WI38 (cell line): Measurements from ENCODE around the gene ARMC9.

ENCODE experiments used
- H3K4me3 ChIP-seq: 2 replicates; pipeline ENCODE4 v1.5.1; 2011; ENCODE audit warnings: low read depth, mild to moderate bottlenecking, control low read depth, low read length
- TF ChIP-seq, protein P1 (sequence below): IDR thresholded peaks from 2 replicates; pipeline ENCODE4 v1.5.1; 2012; ENCODE audit warnings: low read depth, mild to moderate bottlenecking, control low read depth, low read length

ARMC9 gene

DNA sequence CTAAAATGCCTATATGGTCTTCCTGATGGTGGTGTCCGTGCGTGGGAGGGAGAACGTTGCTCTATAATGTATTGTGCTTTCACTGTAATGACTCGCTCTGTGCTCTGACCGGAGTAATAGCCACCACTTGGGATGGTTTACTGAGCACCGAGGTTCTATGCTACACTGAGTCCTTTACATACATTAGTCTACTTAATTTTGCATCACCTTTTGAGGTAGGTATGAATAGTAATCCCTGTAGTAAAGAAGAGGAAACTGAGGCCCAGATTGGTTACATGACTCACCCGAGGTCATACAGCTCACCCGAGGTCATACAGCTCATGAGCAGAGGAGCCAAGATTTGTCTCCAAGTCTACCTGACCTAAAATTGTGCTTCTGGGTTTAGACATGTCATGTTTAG is 79.5 kb downstream of the ARMC9 start:
- TF ChIP-seq, protein P1, sequence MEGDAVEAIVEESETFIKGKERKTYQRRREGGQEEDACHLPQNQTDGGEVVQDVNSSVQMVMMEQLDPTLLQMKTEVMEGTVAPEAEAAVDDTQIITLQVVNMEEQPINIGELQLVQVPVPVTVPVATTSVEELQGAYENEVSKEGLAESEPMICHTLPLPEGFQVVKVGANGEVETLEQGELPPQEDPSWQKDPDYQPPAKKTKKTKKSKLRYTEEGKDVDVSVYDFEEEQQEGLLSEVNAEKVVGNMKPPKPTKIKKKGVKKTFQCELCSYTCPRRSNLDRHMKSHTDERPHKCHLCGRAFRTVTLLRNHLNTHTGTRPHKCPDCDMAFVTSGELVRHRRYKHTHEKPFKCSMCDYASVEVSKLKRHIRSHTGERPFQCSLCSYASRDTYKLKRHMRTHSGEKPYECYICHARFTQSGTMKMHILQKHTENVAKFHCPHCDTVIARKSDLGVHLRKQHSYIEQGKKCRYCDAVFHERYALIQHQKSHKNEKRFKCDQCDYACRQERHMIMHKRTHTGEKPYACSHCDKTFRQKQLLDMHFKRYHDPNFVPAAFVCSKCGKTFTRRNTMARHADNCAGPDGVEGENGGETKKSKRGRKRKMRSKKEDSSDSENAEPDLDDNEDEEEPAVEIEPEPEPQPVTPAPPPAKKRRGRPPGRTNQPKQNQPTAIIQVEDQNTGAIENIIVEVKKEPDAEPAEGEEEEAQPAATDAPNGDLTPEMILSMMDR, result no peak
- no peak overlapping the region for H3K4me3 ChIP-seq

DNA sequence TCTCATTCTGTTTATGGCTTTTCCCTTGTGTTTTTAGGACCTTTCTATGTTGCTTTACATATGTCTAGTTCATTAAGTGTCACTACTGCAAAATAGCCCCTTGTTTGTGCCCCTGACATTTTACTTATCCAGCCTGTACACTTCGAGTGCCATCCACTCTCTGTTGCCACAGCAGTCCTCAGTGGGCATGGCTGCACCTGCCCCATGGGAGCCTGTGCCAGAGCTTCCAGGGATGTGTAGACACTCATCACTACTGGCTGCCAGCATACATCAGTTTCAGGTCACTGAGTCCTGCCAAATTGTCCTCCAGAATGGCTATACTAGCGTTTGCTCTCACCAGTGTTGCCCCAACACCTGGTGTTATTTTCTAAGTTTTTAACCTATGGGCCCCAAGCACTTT is 80.4 kb downstream of the ARMC9 start:
- TF ChIP-seq, protein P1, result no peak
- H3K4me3 ChIP-seq, result no peak overlapping the region

DNA sequence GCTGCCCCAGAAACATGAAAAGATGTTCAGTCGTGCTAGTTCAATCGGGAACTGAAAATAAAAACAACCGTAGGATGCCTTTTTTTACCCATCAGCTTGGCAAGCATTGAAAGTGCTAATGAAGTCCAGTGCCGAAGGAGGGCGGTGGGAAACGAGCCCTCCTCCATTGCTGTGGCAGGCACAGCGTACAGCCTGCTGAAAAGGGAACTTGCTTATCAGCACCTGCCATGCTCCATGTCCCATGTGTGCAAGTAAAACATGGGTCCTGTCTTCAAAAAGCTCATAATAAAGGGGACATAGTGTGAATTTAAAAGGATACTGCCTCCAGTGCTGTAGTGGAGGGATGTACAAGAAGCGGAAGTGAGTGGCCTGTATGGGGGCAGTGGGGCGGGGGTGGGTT is 82.4 kb downstream of the ARMC9 start:
- TF ChIP-seq, protein P1, result no peak
- H3K4me3 ChIP-seq, result no peak overlapping the region

DNA sequence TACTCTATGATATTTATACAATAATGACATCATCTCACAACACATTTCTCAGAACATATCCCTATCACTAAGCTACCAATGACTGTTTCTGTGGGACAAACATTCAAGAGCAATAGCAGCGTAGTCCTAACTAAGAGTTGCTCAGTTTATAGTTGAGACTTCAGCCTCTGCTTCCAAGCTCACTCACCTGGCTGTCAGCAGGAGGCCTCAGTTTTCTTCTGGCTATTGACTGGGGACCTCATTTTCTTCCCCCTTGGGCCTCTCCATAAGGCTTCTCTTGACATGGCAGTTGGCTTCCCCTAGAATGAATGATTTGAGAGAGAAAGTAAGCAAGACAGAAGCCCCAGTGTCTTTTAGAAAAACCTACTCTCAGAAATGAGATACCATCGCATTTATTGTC is 85.9 kb downstream of the ARMC9 start:
- TF ChIP-seq, protein P1, result no peak
- H3K4me3 ChIP-seq, result no peak overlapping the region

DNA sequence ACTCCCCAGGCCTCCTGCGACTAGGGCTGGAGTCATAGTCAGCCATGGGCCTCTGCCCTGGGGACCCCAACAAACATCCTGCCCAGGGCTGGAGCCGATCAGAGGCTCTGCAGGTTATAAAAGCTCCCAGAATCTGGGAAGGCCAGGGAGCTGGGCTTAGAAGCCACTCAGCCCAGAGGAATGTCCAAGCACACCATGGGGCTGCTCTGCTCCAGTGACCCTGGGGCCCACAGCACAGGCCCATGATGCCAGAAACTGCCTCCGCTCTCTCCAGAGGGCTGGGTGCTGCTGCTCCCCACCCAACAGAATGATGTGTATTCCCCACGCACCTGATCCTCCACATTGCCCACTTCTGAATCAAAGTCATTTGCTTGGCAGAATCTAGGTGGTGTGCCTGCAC is 88.5 kb downstream of the ARMC9 start:
- H3K4me3 ChIP-seq, result no peak overlapping the region
- TF ChIP-seq, protein P1, result no peak

DNA sequence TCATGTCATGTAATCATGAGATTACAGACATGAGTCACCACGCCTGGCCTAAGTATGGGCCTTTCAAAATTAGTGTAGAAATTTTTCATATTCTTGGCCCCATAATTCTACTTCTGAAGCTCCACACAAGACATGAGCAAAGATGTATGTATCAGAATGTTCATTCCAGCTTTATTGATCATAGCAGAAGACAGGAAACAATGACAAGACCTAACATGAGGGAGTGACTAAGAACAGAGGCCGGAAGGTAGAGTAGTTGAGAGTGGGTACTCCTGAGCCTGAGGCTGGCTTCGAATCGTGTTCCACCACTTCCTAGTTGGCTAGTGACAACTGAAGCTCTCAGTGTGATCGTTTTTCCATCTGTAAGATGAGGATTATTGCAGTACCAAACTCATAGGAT is 89.3 kb downstream of the ARMC9 start:
- H3K4me3 ChIP-seq, result no peak overlapping the region
- TF ChIP-seq, protein P1, result no peak

DNA sequence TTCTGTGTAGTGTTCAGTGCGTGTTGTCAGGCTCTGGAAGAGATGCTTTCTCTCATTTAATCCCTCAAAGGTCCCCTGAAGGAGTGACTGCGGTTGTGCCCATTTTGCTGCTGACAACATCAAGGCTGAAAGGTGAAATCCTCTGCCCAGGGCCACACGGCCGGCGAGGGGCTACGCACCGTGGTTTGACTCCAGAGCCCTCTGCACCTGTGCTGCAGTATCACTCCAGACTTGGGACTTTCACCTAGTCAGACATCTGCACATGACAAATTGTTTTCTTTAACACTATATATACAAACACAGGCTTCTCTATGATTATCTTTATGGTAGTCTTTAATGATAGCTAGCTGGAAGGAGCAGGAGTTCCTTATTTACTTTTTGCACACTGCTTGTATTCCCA is 90.2 kb downstream of the ARMC9 start:
- TF ChIP-seq, protein P1, result no peak
- no peak overlapping the region for H3K4me3 ChIP-seq
